HEK293 (cell line): ENCODE results near the gene KIF22.
A peak's percentile ranks its signal among the peaks of the same experiment; 100 is the strongest.

Source experiments
- GFI1B ChIP-seq: fragments of 450-650 bp; formaldehyde crosslinking; IDR thresholded peaks from 2 replicates; pipeline ENCODE4 v1.5.1; 2016; ENCODE audit warnings: missing biosample characterization, missing genetic modification characterization
- KLF9 ChIP-seq: fragments of 450-650 bp; formaldehyde crosslinking; IDR thresholded peaks from 2 replicates; pipeline ENCODE4 v1.5.1; 2016; ENCODE audit warnings: missing biosample characterization, missing genetic modification characterization, low read depth
- PRDM4 ChIP-seq: fragments of 450-650 bp; formaldehyde crosslinking; IDR thresholded peaks from 2 replicates; pipeline ENCODE4 v1.5.1; 2017; ENCODE audit warnings: missing biosample characterization, missing genetic modification characterization
- REPIN1 ChIP-seq: fragments of 450-650 bp; formaldehyde crosslinking; IDR thresholded peaks from 2 replicates; pipeline ENCODE4 v1.5.1; 2017; ENCODE audit warnings: missing biosample characterization, missing genetic modification characterization, low read depth
- SP7 ChIP-seq: fragments of 450-650 bp; formaldehyde crosslinking; IDR thresholded peaks from 2 replicates; pipeline ENCODE4 v1.5.1; 2016; ENCODE audit warnings: missing biosample characterization, missing genetic modification characterization
- TSHZ1 ChIP-seq: fragments of 450-650 bp; formaldehyde crosslinking; IDR thresholded peaks from 2 replicates; pipeline ENCODE4 v1.5.1; 2016; ENCODE audit warnings: missing biosample characterization, missing genetic modification characterization, borderline replicate concordance
- YY1 ChIP-seq: fragments of 450-650 bp; formaldehyde crosslinking; IDR thresholded peaks from 2 replicates; pipeline ENCODE4 v1.5.1; 2018; ENCODE audit warnings: missing biosample characterization, missing genetic modification characterization
- ZBTB6 ChIP-seq: fragments of 450-650 bp; formaldehyde crosslinking; IDR thresholded peaks from 2 replicates; pipeline ENCODE4 v1.5.1; 2017; ENCODE audit warnings: missing biosample characterization, missing genetic modification characterization
- ZBTB8A ChIP-seq: fragments of 450-650 bp; formaldehyde crosslinking; IDR thresholded peaks from 2 replicates; pipeline ENCODE4 v1.5.1; 2016; ENCODE audit warnings: missing biosample characterization, missing genetic modification characterization
- ZIC2 ChIP-seq: fragments of 450-650 bp; formaldehyde crosslinking; IDR thresholded peaks from 2 replicates; pipeline ENCODE4 v1.5.1; 2016; ENCODE audit warnings: missing biosample characterization, missing genetic modification characterization
- ZNF132 ChIP-seq: fragments of 450-650 bp; formaldehyde crosslinking; IDR thresholded peaks from 2 replicates; pipeline ENCODE4 v1.5.1; 2017; ENCODE audit warnings: missing biosample characterization, missing genetic modification characterization, borderline replicate concordance
- ZNF133 ChIP-seq: fragments of 450-650 bp; formaldehyde crosslinking; IDR thresholded peaks from 2 replicates; pipeline ENCODE4 v1.5.1; 2016; ENCODE audit warnings: missing biosample characterization, missing genetic modification characterization
- ZNF138 ChIP-seq: fragments of 450-650 bp; formaldehyde crosslinking; IDR thresholded peaks from 2 replicates; pipeline ENCODE4 v1.5.1; 2016; ENCODE audit warnings: missing biosample characterization, missing genetic modification characterization, borderline replicate concordance
- ZNF140 ChIP-seq: fragments of 450-650 bp; formaldehyde crosslinking; IDR thresholded peaks from 2 replicates; pipeline ENCODE4 v1.5.1; 2016; ENCODE audit warnings: missing biosample characterization, missing genetic modification characterization
- ZNF16 ChIP-seq: fragments of 450-650 bp; formaldehyde crosslinking; IDR thresholded peaks from 2 replicates; pipeline ENCODE4 v1.5.1; 2016; ENCODE audit warnings: low read depth, missing biosample characterization, missing genetic modification characterization
- ZNF169 ChIP-seq: fragments of 450-650 bp; formaldehyde crosslinking; IDR thresholded peaks from 2 replicates; pipeline ENCODE4 v1.5.1; 2016; ENCODE audit warnings: missing biosample characterization, missing genetic modification characterization
- ZNF350 ChIP-seq: fragments of 450-650 bp; formaldehyde crosslinking; IDR thresholded peaks from 2 replicates; pipeline ENCODE4 v1.5.0; 2017; ENCODE audit warnings: missing biosample characterization, mild to moderate bottlenecking, missing genetic modification characterization
- ZNF555 ChIP-seq: fragments of 450-650 bp; formaldehyde crosslinking; conservative IDR thresholded peaks from 2 replicates; pipeline ENCODE4 v1.5.1; 2017; ENCODE audit warnings: missing biosample characterization, mild to moderate bottlenecking, missing genetic modification characterization, inconsistent platforms
- ZNF692 ChIP-seq: fragments of 450-650 bp; formaldehyde crosslinking; IDR thresholded peaks from 2 replicates; pipeline ENCODE4 v1.5.1; 2016; ENCODE audit warnings: missing biosample characterization, missing genetic modification characterization
- ZNF704 ChIP-seq: fragments of 450-650 bp; formaldehyde crosslinking; IDR thresholded peaks from 2 replicates; pipeline ENCODE4 v1.5.1; 2016; ENCODE audit warnings: missing biosample characterization, missing genetic modification characterization
- ZNF768 ChIP-seq: fragments of 450-650 bp; formaldehyde crosslinking; IDR thresholded peaks from 2 replicates; pipeline ENCODE4 v1.5.1; 2018; ENCODE audit warnings: missing biosample characterization, mild to moderate bottlenecking, missing genetic modification characterization
- ZNF830 ChIP-seq: fragments of 450-650 bp; IDR thresholded peaks from 2 replicates; pipeline ENCODE4 v1.5.0; 2018; ENCODE audit warnings: missing biosample characterization, missing genetic modification characterization, low read depth, mild to moderate bottlenecking, moderate library complexity
- ZNF843 ChIP-seq: fragments of 450-650 bp; formaldehyde crosslinking; IDR thresholded peaks from 2 replicates; pipeline ENCODE4 v1.5.1; 2016; ENCODE audit warnings: missing biosample characterization, missing genetic modification characterization

KIF22 gene

GRCh38 chr16:29790183-29790948, at the start of gene KIF22 (continued):
- TF ChIP-seq ZNF704 (tag by site-specific recombination) (no peak), KLF9 (tag by site-specific recombination) (peak; percentile 93), ZNF692 (tag by site-specific recombination) (peak; percentile 66; the same call in 1 of the 2 replicates), ZNF16 (no peak), ZNF555 (tag by site-specific recombination) (no peak), ZNF140 (tag by site-specific recombination) (no peak), ZBTB6 (no peak), GFI1B (no peak), ZNF133 (tag by site-specific recombination) (no peak), ZNF138 (tag by site-specific recombination) (no peak), ZNF350 (tag by site-specific recombination) (no peak), ZNF843 (peak; percentile 48; the same call in 1 of the 2 replicates), YY1 (tag by site-specific recombination) (peak; percentile 97), ZNF132 (tag by site-specific recombination) (no peak), ZIC2 (peak; percentile 40; the same call in 1 of the 2 replicates), PRDM4 (peak; percentile 25; the same call in 1 of the 2 replicates), ZBTB8A (tag by site-specific recombination) (peak; percentile 91), SP7 (tag by site-specific recombination) (peak; percentile 79), ZNF768 (tag by site-specific recombination) (no peak), TSHZ1 (tag by site-specific recombination) (no peak), ZNF169 (no peak), ZNF830 (tag by site-specific recombination) (no peak), REPIN1 (tag by site-specific recombination) (0 out of 2 replicates have a peak, but pooled peaks have one; percentile 50)
- TF ChIP-seq, all 188 proteins: peak for 56
